HK-2 (cell line): ENCODE results near the gene DLG2.
"Not testable (repeated sequence)": the region's sequence is repeated elsewhere in the genome, so short reads cannot be mapped to it uniquely, and the experiment has no call there.

ENCODE experiments used
- DNase-seq: peaks from one replicate; pipeline ENCODE4 v3.0.0-alpha.2; 2018; ENCODE audit not compliant: unreplicated experiment

The DLG2 gene

GRCh38 chr11:85028329-85029101, 598.6 kb downstream of the DLG2 start:
- DNase-seq, result no peak

DNA sequence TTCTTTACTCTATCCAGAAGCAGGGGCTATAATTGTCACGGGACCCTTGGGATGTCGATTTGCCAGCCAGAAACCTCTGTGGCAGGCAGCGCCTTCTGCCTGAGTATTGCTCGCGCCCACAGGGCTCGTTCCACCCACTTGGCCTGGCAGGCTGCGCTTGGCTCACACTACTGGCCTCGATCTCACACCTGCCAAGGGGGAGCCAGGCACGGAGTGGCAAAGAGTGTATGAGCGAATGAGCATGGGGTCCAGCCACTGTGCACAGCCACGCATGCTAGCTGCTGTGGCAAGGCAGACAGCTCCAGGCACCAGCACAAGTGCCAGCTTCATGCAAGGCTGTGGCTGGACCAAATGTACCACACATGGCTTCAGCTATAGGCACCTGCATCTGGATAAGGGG, 599.8 kb downstream of the DLG2 start:
- no peak for DNase-seq

DNA sequence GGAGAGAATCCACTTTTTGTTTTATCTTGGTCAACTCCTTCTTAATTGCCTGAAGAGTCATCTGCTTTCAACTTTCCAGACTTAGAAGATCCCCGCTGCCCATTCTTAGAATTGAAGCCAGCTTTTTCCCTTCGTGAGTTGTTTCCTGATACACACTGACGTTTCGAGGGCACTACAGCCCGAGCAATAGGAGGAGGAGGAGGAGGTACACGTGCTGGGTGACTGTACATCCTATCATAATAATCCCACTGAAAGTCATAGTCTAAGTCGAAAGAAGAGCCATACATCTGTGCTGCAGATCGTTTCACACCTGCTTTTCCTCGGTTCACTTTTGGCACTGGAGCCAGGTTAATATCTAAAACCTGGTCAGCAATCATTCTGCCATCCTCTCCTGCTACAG, 606.1 kb downstream of the DLG2 start:
- DNase-seq, result no peak

DNA sequence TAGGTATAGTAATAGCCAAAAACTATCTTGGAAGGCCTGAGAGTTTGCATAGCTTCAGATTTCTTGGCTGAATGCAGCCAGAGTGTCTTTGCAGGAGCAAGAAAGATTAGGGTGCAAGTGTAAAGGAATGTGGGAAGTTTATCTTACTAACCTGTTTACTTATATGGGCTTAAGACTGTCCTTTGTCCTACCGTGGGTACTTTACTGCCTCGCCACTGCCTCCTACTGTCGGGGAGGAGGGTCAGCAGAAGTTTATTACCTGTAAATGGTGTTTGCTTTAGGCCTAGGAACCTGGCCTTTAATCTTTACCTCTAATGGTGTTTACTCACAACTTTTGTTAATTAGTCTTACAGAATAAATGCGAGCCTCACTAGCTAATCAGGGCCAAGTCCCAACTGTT, 633.8 kb downstream of the DLG2 start:
- DNase-seq, result no peak

- no peak for DNase-seq
These were observed 637.0 kb downstream of the DLG2 start for GRCh38 chr11:84990141-84990540.

- DNase-seq, result not testable (repeated sequence)
These were observed 639.4 kb downstream of the DLG2 start for GRCh38 chr11:84987686-84988187.

- no peak for DNase-seq
These were observed 645.8 kb downstream of the DLG2 start for GRCh38 chr11:84981301-84981700.

- no peak for DNase-seq
These were observed 658.0 kb downstream of the DLG2 start for GRCh38 chr11:84969103-84969502.

GRCh38 chr11:84965484-84965883, 661.7 kb downstream of the DLG2 start:
- DNase-seq, result no peak

- no peak for DNase-seq
These were observed 663.9 kb downstream of the DLG2 start for GRCh38 chr11:84963240-84963639.

DNA sequence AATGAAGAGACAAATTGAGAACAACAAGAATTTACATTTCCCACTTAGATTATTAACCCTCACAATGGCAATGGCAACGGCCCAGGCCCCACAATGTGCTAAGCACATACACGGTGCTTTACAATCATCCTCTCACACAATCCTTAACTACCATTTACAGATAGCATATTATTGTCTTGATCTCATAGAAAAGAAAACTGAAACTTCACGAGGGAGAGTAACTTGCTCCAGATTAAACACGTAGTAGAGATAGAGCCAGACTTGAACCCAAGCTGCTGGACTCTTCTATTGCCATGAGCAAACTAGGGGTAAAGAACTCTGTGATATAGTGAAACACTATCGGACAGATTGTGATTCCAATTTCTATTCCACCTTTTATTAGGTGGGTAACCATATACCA, 665.1 kb downstream of the DLG2 start:
- DNase-seq, result no peak

DNA sequence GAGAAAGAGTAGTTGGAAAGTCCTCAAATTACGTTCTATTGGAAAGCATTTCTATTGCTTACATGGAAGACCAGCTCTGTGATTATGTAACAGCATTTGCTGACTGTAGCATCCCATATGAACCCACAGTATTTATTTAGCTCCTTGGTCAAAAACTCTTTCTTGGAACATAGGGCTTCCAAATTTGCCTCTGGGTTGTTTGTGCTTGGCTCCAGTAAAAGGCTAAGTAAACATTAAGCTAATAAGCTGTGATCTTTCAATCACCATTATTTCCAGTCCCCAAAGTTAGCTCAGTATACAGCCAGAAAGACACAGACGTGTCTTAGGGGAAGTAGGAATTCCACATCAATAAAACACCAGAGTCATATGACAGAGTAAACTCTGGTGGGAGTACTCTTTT, 668.8 kb downstream of the DLG2 start:
- no peak for DNase-seq

- no peak for DNase-seq
These were observed 676.4 kb downstream of the DLG2 start for GRCh38 chr11:84950569-84951270.

DNA sequence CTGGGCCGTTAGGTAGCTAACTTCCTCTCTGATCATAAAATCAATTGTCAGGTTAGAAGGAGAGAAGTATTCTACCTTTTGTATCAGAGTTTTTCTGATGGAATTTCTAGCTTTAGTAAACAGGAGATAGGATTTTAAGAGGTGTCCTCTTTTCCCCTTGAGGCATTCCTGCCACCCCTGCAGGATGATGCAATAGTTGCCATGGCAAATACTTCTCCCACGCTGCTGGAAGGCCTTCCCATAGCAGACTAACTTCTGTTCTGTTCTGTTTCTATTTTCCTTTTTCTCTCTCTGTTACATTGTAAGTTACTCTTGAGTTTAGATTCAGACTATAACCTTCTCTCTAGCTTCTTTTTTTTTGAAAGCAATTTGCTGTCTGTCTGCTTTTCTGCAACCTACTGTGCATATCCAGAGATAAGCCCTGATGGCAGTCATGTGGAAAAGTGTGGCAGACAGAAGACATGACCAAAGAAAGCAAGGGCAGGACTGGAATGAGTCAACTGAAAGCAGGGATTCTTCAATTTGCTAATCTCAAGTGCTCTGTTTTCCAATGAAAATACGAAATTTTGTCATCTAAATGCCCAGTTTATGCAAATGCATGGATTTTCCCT, 679.1 kb downstream of the DLG2 start:
- no peak for DNase-seq

DNA sequence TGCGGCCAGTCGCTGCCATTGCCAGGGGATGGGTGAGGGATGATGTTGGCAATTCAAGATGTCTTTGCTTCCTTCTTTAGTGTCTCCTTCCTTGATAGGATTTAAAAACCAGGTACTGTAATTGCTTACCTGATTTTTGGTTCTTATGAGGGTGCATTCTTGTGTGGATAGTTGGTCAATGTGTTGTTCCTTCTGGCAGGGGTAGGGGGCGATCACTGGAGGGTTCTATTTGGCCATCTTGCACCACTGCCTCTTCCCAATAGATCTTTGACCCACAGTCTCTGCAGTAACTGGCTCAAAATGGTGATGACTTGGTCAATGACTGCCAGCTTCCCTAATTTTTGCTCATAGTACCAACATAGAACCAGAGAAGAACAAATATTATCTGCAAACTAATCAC, 680.1 kb downstream of the DLG2 start:
- no peak for DNase-seq

DNA sequence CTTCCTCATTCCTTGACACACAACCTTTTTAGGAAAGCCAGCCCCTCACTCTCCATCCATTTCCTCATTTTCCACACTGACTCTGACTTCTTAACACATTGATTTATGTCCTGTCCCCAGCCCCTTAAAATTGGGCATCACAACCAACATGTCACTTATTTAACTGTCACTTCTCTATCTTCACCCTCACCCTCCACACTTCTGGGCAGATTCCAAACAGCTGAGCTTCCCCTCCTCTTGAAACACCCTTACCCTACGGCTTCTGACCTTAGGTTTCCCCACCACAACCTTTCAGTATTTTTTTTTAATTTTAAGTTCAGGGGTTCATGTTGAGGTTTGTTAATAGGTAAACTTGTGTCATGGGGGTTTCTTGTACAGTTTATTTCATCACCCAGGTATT, 696.3 kb downstream of the DLG2 start:
- DNase-seq, result no peak

GRCh38 chr11:84929738-84930137, 697.4 kb downstream of the DLG2 start:
- DNase-seq, result no peak

DNA sequence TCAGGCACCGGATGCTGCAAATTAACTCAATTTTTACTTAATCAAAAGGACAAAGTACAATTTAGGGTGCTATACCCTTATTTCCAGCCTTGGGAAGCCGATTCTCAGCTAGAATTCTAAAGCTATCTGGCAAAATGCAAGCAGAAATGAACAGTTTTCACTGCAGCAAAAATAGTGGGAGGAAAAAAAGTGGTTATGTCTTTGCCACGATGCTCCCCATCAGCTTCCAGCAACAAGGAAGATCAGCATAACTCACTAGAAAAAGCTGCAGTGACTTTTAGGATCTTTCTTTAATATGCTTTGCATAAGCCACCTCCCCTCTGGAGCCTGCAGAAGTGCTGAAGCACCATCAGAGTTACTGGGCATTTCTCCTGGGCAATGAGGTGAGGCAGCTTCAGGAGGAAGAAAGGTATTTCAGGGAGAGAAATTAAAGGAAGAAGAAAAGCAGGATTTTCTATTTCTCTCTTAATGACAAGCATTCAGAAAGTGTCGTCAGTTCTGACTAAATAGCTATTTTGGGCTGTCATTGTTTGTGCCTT, 702.9 kb downstream of the DLG2 start:
- no peak for DNase-seq

DNA sequence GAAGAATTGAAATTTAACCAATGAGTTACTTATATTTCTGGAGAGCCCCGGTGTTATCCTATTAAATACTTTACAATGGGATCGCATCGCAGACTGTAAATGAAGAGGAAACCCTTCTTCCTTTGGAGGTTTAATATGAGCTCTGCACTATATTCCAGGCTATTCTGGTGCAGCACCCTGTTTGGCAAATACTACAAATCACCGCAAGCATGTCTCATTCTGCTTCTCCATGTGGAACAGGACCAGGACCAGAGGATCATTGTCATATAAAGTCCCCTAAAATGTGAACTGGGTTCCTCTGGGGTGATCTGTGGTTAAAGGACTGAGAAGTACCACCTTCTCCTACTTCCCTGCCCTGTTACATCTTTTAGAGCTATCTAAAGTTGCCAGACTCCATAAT, 703.7 kb downstream of the DLG2 start:
- DNase-seq, result no peak

DNA sequence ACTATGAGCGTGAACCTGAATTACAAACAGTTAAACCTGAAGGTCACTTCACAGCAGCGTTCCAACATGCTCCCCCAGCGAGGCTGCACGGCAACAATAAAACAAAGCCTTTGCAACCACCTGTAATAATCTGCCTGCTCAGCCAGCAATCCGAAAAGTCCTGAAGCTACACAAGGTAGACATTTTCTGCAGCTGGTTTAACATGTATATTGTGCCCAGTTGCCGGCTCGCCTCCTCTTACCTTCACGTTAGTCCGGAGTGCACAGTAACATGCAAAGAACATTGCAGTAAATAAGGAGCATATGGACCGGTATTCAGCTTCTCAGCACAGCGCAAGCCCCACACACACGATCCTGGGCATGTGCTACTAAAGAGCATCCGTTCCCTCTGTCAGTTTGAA, 704.3 kb downstream of the DLG2 start:
- no peak for DNase-seq

GRCh38 chr11:84922212-84922805, 704.8 kb downstream of the DLG2 start:
- no peak for DNase-seq

DNA sequence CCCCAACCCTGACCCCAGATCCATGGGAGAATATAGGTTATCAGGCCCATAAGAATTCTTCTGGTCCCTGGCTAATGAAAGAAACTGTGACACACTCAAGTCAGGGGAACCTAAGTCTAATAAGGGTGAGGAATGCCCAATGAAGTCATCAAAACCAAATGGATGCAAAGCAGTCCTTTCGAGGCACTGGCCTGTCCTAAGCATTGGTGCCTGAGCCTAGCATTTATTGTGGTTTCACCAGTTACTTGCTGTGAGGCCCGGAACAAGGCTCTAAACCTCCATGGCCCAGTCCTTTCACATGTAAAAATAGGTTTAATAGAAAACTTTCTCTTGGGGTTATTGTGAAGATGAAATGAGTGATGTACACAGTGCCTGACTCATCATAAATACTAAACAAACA, 712.6 kb downstream of the DLG2 start:
- no peak for DNase-seq
